Limb (tissue), 2 donors: ENCODE measurements around the gene LRFN2.

ENCODE experiments used
- DNase-seq, 2 donors: peaks; one replicate each; pipeline ENCODE4 v3.0.0-alpha.2; 2016; ENCODE audit errors: extremely low spot score in 2 of 2

LRFN2 gene

GRCh38 chr6:40379811-40380210 is 207.4 kb downstream of the LRFN2 start:
- DNase-seq: no peak

GRCh38 chr6:40378725-40379074 is 208.5 kb downstream of the LRFN2 start:
- DNase-seq: no peak

- no peak for DNase-seq
Observed at GRCh38 chr6:40378071-40378724, 209.0 kb downstream of the LRFN2 start.

- no peak for DNase-seq
Observed at GRCh38 chr6:40377173-40377806, 209.9 kb downstream of the LRFN2 start.

GRCh38 chr6:40376113-40376650 is 211.0 kb downstream of the LRFN2 start:
- no peak for DNase-seq

- no peak for DNase-seq
Observed at GRCh38 chr6:40373267-40373666, 213.9 kb downstream of the LRFN2 start.

GRCh38 chr6:40371621-40372020 is 215.5 kb downstream of the LRFN2 start:
- no peak for DNase-seq

GRCh38 chr6:40371095-40371494 is 216.1 kb downstream of the LRFN2 start:
- no peak for DNase-seq

GRCh38 chr6:40369891-40370290 is 217.3 kb downstream of the LRFN2 start:
- no peak for DNase-seq

GRCh38 chr6:40369042-40369441 is 218.1 kb downstream of the LRFN2 start:
- no peak for DNase-seq

GRCh38 chr6:40362859-40363258 is 224.3 kb downstream of the LRFN2 start:
- no peak for DNase-seq

GRCh38 chr6:40359808-40360207 is 227.4 kb downstream of the LRFN2 start:
- no peak for DNase-seq

- no peak for DNase-seq
Observed at GRCh38 chr6:40358473-40359460, 228.4 kb downstream of the LRFN2 start.

- no peak for DNase-seq
Observed at GRCh38 chr6:40356242-40356910, 230.8 kb downstream of the LRFN2 start.

GRCh38 chr6:40355532-40355931 is 231.6 kb downstream of the LRFN2 start:
- DNase-seq: no peak

GRCh38 chr6:40355066-40355465 is 232.1 kb downstream of the LRFN2 start:
- DNase-seq: no peak

GRCh38 chr6:40353967-40354452 is 233.2 kb downstream of the LRFN2 start:
- no peak for DNase-seq

- peak in 1 of 2 donors; percentile 22 for DNase-seq
Observed at GRCh38 chr6:40353197-40353966, 233.8 kb downstream of the LRFN2 start.

GRCh38 chr6:40352527-40353170 is 234.5 kb downstream of the LRFN2 start:
- DNase-seq: no peak

- DNase-seq: no peak
Observed at GRCh38 chr6:40352006-40352405, 235.2 kb downstream of the LRFN2 start.
